Right lobe of liver (tissue), 6 donors: Measurements from ENCODE around the gene SRPK2. TPM values are rescaled to one million over a fixed set of nuclear protein-coding genes. Genes with fewer than 3 reads are reported as not detected.

Source experiments
- ATAC-seq, 4 donors: fragments of 200-7000 bp; cut with Tn5 transposase; one replicate each; pipeline ENCODE4 v1.9.1; 2020; ENCODE audit warnings: mild to moderate bottlenecking in 4 of 4, moderate library complexity in 4 of 4
- DNase-seq, 3 donors: peaks; one replicate each; pipeline ENCODE4 v3.0.0-alpha.2; 2020
- H3K27ac ChIP-seq, 3 donors: fragments of 200-600 bp; one replicate each; pipeline ENCODE4 v1.8.0; 2022
- H3K27me3 ChIP-seq, 2 donors: fragments of 200-600 bp; one replicate each; pipeline ENCODE4 v1.8.0; 2022
- H3K36me3 ChIP-seq, 4 donors: fragments of 200-600 bp; sonication (generic) in 1 of 4; one replicate each; pipeline versions ENCODE4 v1.5.1 to v1.8.0; 2017 to 2022; ENCODE audit warnings: control low read depth in 1 of 4
- H3K4me1 ChIP-seq, 4 donors: fragments of 200-600 bp; sonication (generic) in 1 of 4; one replicate each; pipeline versions ENCODE4 v1.5.1 to v1.8.0; 2017 to 2022; ENCODE audit warnings: control low read depth in 1 of 4
- H3K4me3 ChIP-seq, 3 donors: fragments of 200-600 bp; one replicate each; pipeline ENCODE4 v1.8.0; 2022
- H3K9me3 ChIP-seq, 4 donors: fragments of 200-600 bp; sonication (generic) in 1 of 4; one replicate each; pipeline versions ENCODE4 v1.5.1 to v1.8.0; 2017 to 2022; ENCODE audit warnings: control low read depth in 1 of 4
- CTCF ChIP-seq, 4 donors: fragments of 200-600 bp in 3 of 4; fragments of 450-650 bp in 1 of 4; IDR thresholded peaks; one replicate each; pipeline versions ENCODE4 v1.5.1 to v1.8.0; 2016 to 2022; ENCODE audit warnings: antibody characterized with exemption in 4 of 4, mild to moderate bottlenecking in 2 of 4
- POLR2A ChIP-seq: fragments of 450-650 bp; IDR thresholded peaks from one replicate; pipeline ENCODE4 v1.6.1; 2017; ENCODE audit warnings: antibody characterized with exemption, mild to moderate bottlenecking
- whole genome bisulfite sequencing: methylation state at CpG from one replicate; pipeline ENCODE4 v1.1.6; 2018; ENCODE audit warnings: low coverage, low lambda C conversion rate; ENCODE audit not compliant: insufficient coverage; ENCODE audit errors: missing lambda C conversion rate; 5-methylcytosine and 5-hydroxymethylcytosine counted together
- intact Hi-C, 2 donors: fragments of 100-400 bp; cut with DNase I; formaldehyde crosslinking; loops; one replicate each; pipeline versions ENCODE4 v1.11.2 to v1.14.1; 2022
- total RNA-seq, 6 experiments: library from RNA; depleted of rRNA in 2 of 6; stranded (reverse); fragments of >200 nt in 2 of 6; fragmentation: NEBNext Ultra II Directional in 3 of 6; extraction: Animal tissue kit (Norgen Biotek cat#: 25700) in 3 of 6; gene quantifications; one replicate each; pipeline versions ENCODE4 v1.1.0 to v1.2.4, GENCODE V29; 2016 to 2023
- donor health status: DM: no; HTN: yes; CAD: no.
- donor health status: DM: no; HTN: no; CAD: no.
- donor health status: DM: no; HTN: no; CAD: no.
- donor health status: DM: no; HTN: yes; CAD: no.
- donor health status: DM: no; HTN: yes; CAD: no.

SRPK2 gene
- total RNA-seq, 6 experiments from 2014 or later, result 15.5 to 21.1 (median 18.2) TPM

- Histone ChIP-seq H3K27me3 (no peaks in the 10 kb centered on the region), H3K27ac (no peak overlapping the region), H3K4me1 (peaks cover 0 to 13% (median 0%) of the 10 kb centered on the region in 4 donors), H3K36me3 (no peaks in the 10 kb centered on the region), H3K4me3 (no peak overlapping the region), H3K9me3 (no peaks in the 10 kb centered on the region)
- ATAC-seq (no peak), DNase-seq (no peak)
- intact Hi-C loops, result no loop called here
- WGBS, result 61% methylated on average over 3 of the region's 3 CpGs
- TF ChIP-seq POLR2A, result no peak
- no peak for TF ChIP-seq CTCF (IDR thresholded peaks at IDR 0.05)
These were observed 178.9 kb downstream of the SRPK2 start for GRCh38 chr7:105209870-105210269.

GRCh38 chr7:105209433-105209832 is 179.3 kb downstream of the SRPK2 start:
- ATAC-seq, result no peak
- no peak overlapping the region for H3K4me3 ChIP-seq
- intact Hi-C loops, result no loop called here
- no peaks in the 10 kb centered on the region for H3K27me3 ChIP-seq
- H3K27ac ChIP-seq, result no peak overlapping the region
- H3K36me3 ChIP-seq, result no peaks in the 10 kb centered on the region
- DNase-seq, result no peak
- no peaks in the 10 kb centered on the region for H3K9me3 ChIP-seq
- WGBS, result 100% methylated on average over 1 of the region's 1 CpG
- no peak for TF ChIP-seq CTCF (IDR thresholded peaks at IDR 0.05)
- TF ChIP-seq POLR2A, result no peak
- H3K4me1 ChIP-seq, result peaks cover 0 to 13% (median 0%) of the 10 kb centered on the region in 4 donors

GRCh38 chr7:105206985-105207384 is 181.7 kb downstream of the SRPK2 start:
- 100% methylated on average over 2 of the region's 2 CpGs for WGBS

GRCh38 chr7:105205592-105206237 is 183.0 kb downstream of the SRPK2 start:
- no peaks in the 10 kb centered on the region for H3K9me3 ChIP-seq
- DNase-seq (no peak), ATAC-seq (no peak)
- intact Hi-C loops, result no loop called here
- H3K4me3 ChIP-seq, result no peak overlapping the region
- H3K27me3 ChIP-seq, result no peaks in the 10 kb centered on the region
- TF ChIP-seq CTCF (IDR thresholded peaks at IDR 0.05) (no peak), POLR2A (no peak)
- H3K36me3 ChIP-seq, result no peaks in the 10 kb centered on the region
- H3K27ac ChIP-seq, result no peak overlapping the region
- H3K4me1 ChIP-seq, result peaks cover 0 to 8% (median 0%) of the 10 kb centered on the region in 4 donors
- WGBS, result 63% methylated on average over 4 of the region's 7 CpGs

More at GRCh38 chr7:105206985-105207384, 181.7 kb downstream of the SRPK2 start:
- H3K36me3 ChIP-seq, result no peaks in the 10 kb centered on the region
- H3K27ac ChIP-seq, result no peak overlapping the region
- no peak overlapping the region for H3K4me3 ChIP-seq
- no peaks in the 10 kb centered on the region for H3K9me3 ChIP-seq
- no peak for TF ChIP-seq CTCF (IDR thresholded peaks at IDR 0.05)
- no peak for TF ChIP-seq POLR2A
- no peaks in the 10 kb centered on the region for H3K27me3 ChIP-seq
- peaks cover 0 to 13% (median 0%) of the 10 kb centered on the region in 4 donors for H3K4me1 ChIP-seq
- DNase-seq, result no peak
- no peak for ATAC-seq
- intact Hi-C loops, result no loop called here
